HG02938 (cell line): Measurements from ENCODE around the gene DNPEP.

ENCODE experiments used
- ATAC-seq: cut with Tn5 transposase; IDR thresholded peaks from one replicate; pipeline ENCODE4 v1.9.1; 2021; ENCODE audit warnings: mild to moderate bottlenecking, moderate library complexity; ENCODE audit not compliant: unreplicated experiment

The DNPEP gene

DNA sequence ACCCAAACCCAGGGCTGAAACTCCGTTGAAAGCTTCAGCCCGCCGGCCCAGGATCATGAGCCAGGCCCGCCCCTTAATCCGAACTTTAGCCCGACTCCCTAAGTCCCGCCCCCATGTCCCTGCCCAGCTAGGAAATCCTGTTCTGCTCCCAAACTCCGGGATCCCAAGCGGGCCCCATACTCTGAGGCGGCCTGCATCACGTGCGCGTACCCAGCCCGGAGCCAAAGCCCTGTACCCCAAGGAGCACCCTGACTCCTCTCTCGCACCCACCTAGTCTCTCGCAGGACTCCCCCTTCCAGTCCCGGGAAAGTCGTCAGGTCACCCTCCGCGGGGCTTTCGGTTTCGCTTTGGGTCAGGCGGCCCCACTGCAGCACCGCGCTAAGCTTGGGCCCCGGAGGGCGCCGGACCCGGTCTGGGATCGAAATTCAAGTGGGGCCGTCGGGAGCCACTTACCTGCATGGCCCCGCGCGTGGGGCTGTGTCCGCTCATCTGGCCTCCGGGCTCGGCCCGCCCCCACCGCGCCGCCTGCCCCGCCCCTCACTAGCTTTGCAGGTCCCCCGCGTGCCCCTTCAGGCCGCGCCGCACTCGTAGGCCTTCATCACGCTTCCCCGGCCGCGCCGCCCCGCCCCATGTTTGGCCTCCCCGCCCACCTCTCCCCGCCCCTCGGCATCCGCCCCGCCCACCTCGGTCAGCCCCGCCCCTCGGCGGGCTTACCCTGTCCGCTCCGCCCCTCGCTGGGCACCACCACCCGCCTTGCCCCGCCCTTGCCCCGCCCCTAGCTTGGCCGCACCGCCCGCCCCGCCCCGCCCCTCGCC is at the start of gene DNPEP:
DNPEP (minus strand) TSS at position 607 of the 815 bp plus-strand sequence; CDS start at position 489, 118 bp downstream.
- peak; percentile 64 for ATAC-seq

DNA sequence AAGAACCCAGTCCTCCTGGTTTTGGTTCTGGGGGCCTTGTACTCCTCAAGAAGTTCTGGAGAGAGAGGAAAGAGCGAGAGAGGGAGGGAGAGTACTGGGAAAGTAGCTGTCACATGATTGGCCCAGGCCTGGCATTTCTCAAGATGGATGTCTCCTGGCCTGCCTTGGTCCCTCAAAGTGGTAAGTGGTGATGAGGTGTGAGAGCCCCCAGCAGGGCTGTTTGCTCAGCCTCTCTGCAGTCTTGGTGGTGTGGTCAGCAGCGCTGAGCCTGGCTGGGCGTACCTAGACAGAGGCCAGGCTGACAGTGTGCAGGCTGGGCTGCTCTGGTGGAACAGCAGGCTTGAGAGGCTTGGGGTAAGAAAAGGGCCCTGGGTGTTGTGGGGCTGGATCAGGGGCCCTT is 49.4 kb upstream of the DNPEP start:
- no peak for ATAC-seq

DNA sequence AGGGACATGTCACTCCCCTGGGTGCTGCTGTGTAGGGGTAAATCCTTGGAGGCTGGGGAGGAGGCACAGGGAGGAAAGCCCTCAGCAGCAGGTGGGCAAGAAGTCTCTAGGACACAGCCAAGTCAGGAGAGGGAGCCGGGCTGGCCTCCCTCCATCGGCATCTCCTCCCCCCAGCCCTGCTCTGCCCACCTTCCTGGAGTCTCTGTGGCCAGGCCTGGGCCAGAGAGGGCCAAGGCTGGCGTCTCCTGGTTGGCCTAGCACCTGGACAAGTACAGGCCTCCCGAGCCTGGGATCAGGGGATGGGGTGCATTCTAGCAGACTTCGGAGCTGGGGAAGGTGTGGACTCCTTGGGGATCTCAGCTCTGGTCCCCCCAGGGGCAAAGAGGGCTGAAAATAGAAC is 48.8 kb upstream of the DNPEP start:
- ATAC-seq = no peak

DNA sequence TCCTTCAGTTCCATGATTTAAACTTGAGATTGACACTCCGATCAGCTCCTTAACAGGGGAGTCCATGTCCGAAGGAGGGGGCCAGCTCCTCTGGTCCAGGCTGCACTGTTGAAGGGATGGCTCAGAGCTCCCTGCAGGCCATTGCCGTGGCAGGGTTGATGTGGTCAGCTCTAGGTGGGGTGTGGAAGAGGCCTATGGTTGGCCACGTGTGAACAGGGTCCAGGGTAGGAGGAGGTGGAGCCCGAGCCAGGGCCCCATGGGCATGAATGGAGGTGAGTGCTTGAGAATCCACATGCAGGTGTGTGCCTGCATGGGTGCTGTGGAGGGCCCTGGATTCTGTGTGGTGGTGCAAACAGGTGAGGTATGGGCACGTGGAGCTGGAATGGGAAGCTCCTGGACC is 48.0 kb upstream of the DNPEP start:
- no peak for ATAC-seq

DNA sequence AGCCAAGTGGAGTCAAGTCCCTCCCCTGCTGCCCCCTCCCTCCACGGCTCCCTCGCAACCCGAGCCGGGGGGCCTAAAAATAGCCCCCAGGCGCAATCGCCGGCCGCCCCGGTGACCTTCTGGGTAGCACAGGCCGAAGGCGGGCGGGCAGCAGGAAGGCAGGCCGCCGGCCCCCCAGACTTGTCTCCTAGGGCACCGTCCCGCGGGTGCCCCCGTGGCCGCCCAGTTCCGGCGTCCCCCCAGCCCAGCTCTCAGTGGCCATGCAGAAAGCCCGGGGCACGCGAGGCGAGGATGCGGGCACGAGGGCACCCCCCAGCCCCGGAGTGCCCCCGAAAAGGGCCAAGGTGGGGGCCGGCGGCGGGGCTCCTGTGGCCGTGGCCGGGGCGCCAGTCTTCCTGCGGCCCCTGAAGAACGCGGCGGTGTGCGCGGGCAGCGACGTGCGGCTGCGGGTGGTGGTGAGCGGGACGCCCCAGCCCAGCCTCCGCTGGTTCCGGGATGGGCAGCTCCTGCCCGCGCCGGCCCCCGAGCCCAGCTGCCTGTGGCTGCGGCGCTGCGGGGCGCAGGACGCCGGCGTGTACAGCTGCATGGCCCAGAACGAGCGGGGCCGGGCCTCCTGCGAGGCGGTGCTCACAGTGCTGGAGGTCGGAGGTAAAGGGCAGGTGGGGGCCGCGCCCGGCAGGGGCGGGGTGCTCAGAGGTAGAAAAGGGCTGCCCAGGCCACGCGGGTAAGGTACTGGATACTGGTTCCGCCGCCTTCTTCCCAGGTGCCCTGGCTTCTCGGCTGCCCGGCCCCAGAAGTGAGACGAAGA is 47.2 kb upstream of the DNPEP start, which contains the start of gene SPEG:
SPEG (plus strand) TSS at position 126 of the 808 bp plus-strand sequence; CDS start at position 261, 135 bp downstream.
- ATAC-seq = no peak

DNA sequence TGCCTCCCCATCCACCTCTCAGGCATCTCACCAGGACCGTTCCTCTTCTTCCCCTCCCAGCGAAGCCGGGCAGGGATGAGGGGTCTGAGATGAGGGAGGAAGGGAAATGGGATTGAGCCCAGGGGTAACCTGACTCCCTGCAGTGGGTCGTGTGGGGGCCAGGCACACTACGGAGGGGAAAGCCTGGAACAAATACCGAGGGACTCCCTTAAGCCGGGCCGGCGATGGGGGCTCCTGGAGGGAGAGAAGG is 46.7 kb upstream of the DNPEP start:
- no peak for ATAC-seq

DNA sequence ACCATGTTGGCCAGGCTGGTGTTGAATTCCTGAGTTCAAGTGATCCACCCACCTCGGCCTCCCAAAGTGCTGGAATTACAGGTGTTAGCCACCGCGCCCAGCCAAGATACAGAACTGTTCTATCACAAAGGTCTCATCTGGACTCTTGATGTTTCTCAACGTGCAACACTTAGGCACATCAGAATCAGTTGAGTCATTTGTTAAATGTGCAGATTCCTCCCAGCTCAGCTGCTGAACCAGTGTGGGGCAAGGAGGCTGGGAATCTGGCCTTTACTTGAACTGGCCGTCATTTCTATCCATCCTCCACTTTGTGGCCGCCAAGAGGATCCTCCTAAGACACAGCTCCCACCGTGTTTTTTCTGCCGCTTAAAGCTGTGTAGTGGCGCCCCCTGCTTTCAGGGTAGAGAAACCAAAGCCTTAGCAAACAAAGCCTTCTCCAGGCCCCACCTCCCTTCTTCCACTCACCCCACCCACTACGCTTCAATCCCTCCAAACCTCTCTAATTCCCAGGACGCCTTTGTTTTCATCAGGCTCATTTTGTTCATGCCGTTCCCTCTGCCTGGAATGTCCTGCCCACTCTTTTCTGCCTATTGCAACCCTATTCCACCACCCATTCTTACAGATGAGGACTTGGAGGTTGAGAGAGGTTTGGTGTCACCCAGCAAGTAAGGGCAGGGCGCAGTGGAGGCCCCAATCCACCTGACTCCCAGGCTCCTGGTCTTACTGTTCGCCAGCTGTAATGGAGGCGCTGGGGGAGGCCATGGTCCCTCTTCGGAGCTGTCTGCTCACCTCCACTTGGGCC is 46.2 kb upstream of the DNPEP start:
- ATAC-seq = no peak

DNA sequence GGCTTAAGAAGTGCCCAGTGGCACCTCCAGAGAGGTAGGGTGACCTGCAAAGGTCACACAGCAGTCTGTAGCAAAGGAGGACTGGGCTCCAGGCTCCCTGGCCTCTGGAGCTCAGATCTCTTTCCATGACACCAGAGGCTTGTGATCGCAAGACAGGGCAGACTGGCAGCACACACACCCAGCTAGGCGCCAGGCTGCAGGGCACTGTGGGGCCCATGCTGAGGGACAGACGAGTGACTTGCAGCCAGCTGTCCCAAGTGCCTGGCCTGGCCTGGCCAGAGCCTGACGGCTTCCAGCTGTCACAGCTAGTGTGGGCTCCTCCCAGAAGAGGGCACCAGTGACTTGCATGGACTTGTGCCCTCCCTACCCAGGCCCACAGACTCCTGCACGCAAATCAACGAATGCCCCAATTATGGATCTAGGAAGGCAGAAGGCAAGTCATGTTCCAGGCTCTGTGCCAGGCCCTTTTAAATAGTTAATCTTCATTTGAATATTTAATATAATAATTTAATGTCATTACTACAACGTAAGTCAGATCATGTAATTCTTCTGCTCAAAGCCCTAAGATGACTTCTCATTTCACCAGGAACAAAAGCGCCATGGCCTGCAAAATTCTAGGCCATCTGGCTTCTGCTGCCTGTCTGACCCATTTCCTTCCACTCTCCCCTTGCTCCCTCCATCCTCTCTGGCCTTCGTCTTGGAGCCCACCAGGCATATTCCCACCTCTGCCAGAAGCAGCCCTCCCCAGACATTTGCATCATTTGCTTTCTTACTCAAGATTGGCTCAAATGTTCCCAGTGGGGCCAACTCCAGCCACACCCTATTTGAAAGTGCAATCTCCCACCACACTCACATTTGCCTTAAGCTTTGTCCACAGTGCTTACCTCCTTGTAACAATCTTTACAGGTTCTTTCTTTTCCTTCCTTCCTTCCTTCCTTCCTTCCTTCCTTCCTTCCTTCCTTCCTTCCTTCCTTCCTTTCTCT is 43.2 kb upstream of the DNPEP start:
- no peak for ATAC-seq

DNA sequence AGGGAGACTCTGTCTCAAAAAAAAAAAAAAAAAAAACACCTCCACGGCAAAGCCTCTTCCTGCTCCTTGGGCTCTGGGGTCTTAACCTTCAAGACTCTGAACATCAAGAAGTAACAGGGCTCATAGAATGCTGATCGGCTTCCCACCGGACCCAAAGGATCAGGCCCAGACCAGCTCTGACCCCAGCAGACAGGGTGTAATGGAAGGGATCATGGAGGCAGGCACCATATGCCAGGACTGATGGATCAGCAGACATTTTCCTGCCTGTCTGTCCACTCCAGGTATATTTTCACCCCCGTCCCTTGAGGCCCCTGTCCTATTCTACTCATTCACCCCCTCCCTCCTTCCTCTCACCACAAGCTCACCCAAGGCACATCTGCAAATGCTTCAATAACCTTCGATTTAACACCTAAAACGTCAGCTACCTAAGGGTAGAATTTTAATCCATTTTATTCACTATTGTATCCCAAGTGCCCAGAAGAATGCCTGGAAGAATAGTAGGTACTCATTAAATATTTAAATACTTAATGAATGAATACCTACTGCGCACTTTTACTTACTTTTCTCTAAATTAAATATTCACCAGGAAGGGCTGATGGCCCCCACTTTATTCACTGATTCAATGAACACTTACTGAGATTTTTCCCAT is 42.4 kb upstream of the DNPEP start:
- no peak for ATAC-seq

DNA sequence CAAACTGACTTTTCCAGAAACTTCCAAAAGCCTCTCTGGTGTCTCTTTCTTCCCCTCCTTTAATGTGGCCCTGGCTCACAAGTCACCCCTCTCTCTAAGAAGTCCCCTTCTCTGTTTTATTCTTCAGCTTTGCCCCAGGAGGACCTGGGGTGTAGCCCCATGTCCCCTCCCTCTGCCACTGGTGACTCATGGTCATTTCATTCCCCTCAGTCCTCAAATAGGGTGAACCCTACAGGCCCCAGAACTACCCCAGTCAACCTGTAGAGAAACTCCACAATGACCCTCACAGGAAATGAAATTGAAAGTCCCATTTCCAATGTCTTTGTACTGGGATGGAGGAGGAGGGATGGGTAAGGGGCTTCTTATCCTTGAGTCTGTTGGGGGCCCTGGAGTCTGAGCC is 40.8 kb upstream of the DNPEP start:
- ATAC-seq = no peak

DNA sequence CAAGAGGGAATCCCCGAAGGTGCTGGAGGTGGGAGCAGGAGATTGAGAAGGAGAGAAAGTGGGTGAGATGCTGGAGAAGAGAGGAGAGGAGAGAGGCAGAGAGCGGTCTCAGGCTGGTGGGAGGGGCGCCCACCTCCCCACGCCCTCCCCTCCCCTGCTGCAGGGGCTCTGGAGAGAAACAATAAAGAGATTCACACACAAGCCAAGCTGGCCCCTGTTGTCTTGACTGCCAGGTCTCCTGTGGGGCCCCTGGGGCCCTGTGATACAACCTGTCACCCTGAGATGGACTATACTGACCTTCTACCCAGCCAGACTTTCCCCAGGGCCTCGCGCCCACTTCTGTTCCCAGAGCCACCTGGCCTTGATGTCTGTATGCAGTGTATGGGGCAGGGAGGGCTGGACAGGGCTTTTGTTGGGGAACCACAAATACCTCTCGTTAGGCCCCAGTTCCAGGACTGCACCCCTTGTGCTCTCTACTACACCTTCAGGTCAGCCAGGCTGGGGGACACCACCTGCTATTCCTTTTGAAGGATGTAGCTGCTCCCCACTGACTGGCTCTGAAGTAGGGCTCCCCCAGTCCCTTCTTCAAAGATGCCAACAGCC is 38.9 kb upstream of the DNPEP start:
- no peak for ATAC-seq

DNA sequence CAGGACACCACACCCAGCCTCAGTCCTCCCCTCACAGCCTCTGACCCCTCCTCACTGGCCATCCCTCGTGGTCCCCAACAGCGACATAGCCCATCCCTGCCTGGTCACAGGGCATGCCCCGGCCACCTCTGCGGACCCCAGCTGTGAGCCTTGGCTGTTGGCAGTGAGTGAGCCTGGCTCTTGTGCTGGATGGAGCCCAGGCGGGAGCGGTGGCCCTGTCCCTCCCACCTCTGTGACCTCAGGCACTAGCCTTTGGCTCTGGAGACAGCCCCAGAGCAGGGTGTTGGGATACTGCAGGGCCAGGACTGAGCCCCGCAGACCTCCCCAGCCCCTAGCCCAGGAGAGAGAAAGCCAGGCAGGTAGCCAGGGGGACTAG is 38.3 kb upstream of the DNPEP start:
- no peak for ATAC-seq

DNA sequence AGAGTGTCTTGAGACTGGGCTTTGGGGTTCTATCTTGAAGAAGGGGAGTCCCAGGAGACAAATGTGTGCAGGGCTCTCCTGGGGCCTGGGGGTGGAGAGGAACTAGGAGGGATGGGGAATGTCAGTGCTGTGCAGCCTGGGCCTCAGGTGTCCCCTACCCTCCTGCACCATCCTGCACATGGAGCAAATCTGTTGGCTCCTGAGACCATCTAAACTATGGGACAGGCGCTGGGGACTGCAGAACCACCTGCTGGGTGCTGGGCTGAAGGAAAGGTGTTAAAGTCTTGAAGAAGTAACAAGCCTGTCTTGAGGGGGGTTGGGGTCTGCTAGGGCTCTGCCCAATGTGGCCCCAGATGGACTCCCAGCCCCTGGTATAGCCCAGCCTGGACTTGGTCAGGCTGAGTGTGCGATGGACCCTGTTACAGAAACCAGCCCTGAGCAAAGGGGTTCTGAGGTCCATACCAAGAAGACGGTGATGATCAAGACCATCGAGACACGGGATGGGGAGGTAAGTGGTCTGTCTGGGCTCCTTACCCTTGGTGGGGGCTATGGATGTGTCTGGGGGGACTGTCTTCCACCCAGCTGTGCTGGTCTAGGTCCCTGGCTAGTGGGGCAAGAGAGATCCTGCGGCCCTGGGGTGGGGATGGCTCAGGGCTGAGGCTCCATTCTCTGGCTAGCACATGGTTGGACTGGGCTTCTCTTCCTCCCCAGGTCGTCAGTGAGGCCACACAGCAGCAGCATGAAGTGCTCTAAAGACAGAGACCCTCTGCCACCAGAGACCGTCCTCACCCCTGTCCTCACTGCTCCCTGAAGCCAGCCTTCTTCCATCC is 37.7 kb upstream of the DNPEP start:
- ATAC-seq = no peak

DNA sequence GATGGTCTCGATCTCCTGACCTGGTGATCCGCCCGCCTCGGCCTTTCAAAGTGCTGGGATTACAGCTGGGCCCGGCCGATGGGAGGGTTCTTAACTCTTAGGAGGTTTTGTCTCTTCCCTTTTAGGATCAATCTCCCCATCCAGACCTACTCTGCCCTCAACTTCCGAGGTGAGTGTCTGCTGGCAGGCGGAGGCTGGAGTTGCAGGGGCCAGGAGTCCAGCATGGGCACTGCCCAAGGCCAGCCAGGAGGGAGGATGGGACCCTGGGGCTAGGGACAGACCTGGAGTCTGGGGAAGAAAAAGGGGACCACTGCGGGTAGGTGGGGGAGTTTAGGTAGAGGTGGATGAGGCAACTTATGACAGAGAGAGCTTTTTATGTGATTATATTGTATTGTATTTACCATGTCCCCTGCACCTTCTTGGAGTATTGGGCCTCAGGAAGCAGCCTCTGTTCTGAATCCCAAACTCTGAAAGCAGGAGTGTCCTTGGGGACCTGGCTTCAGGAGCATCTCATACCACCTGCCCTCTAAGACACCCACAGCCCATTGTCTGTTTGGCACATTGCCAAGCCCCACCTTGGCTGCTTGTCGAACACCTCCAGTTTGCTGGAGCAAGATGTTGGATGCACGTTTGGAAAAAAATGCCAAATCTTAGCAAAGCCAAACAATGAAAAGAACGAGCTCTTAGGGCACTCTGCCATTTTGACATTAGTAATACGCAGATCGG is 36.1 kb upstream of the DNPEP start:
- ATAC-seq = no peak

DNA sequence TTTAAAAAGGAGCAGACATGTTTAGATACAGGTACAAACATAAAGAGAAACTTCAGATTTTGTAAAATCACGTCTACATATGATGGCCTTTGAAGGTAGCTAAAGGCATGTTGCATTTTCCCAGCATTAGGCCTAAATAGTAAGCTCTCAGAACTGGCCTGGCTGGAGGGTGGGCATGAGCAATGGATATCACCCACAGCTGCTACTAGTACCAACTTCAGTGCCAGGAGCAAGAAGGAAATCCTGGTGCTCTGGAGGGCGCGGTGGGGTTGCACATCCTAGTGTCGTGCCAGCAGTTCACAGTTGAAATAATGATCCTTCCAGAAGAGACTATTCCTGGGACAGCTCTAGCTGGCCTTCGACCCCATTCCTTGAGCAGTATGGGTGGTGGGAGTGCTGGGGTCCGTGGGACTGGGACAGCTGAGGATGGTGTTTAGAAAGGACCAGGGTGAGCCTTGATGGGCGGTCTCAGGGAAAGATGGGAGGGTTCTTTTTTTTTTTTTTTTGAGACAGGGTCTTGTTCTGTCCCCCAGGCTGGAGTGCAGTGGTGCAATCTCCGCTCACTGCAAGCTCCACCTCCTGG is 35.3 kb upstream of the DNPEP start:
- ATAC-seq = no peak

DNA sequence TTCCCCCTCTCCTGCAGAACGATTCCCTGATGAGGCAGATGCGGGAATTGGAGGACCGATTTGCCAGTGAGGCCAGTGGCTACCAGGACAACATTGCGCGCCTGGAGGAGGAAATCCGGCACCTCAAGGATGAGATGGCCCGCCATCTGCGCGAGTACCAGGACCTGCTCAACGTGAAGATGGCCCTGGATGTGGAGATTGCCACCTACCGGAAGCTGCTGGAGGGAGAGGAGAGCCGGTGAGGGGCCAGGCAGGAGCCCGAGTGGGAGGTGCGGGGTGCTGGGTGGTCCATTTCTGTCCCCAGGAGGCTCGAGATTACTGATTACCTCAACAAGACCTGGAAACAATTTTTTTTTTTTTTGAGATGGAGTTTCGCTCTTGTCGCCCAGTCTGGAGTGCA is 33.6 kb upstream of the DNPEP start:
- no peak for ATAC-seq

DNA sequence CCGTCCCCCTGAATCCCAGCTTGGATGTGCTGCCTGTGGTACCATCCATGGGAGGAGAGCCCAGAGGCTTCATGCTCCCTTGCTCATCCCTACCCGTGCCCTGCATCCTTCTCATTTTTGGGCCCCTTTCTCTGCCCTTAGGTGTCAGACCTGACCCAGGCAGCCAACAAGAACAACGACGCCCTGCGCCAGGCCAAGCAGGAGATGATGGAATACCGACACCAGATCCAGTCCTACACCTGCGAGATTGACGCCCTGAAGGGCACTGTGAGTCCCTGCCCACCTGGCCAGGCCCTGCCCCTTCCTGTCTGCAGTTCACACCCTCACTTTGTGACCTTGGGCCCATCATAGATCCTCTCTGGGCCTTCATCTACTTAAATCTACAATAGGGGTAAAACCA is 33.0 kb upstream of the DNPEP start:
- no peak for ATAC-seq
